GM21515 (cell line): ENCODE results near the gene ERVH48-1.
"Not testable (repeated sequence)": the region's sequence is repeated elsewhere in the genome, so short reads cannot be mapped to it uniquely, and the experiment has no call there.

Source experiments
- ATAC-seq: cut with Tn5 transposase; IDR thresholded peaks from one replicate; pipeline ENCODE4 v1.9.1; 2021; ENCODE audit not compliant: unreplicated experiment

The ERVH48-1 gene

GRCh38 chr21:42908484-42908883, 16.9 kb downstream of the ERVH48-1 start:
- ATAC-seq: not testable (repeated sequence)

GRCh38 chr21:42906233-42906632, 19.2 kb downstream of the ERVH48-1 start:
- no peak for ATAC-seq

GRCh38 chr21:42905195-42905594, 20.2 kb downstream of the ERVH48-1 start:
- no peak for ATAC-seq

GRCh38 chr21:42903817-42904216, 21.6 kb downstream of the ERVH48-1 start:
- ATAC-seq: no peak

- no peak for ATAC-seq
Observed at GRCh38 chr21:42900446-42900845, 25.0 kb downstream of the ERVH48-1 start.

GRCh38 chr21:42892931-42893755, 32.3 kb downstream of the ERVH48-1 start, which contains the start of gene NDUFV3:
NDUFV3 (plus strand) TSS chr21:42893309; CDS start chr21:42893334, 25 bp downstream.
- peak; percentile 92 for ATAC-seq

GRCh38 chr21:42892582-42892930, 32.9 kb downstream of the ERVH48-1 start:
- no peak for ATAC-seq

GRCh38 chr21:42887326-42887725, 38.1 kb downstream of the ERVH48-1 start:
- no peak for ATAC-seq

- no peak for ATAC-seq
Observed at GRCh38 chr21:42883921-42884320, 41.5 kb downstream of the ERVH48-1 start.

- no peak for ATAC-seq
Observed at GRCh38 chr21:42880352-42880751, 45.1 kb downstream of the ERVH48-1 start.

GRCh38 chr21:42878993-42879787, 46.2 kb downstream of the ERVH48-1 start, which contains the start of gene WDR4:
WDR4 (minus strand) TSS chr21:42879539; CDS start chr21:42879495, 44 bp downstream.
- ATAC-seq: peak; percentile 86

GRCh38 chr21:42878678-42878992, 46.8 kb downstream of the ERVH48-1 start:
- ATAC-seq: peak; percentile 13

GRCh38 chr21:42875811-42876210, 49.6 kb downstream of the ERVH48-1 start:
- ATAC-seq: not testable (repeated sequence)

- no peak for ATAC-seq
Observed at GRCh38 chr21:42873096-42873495, 52.3 kb downstream of the ERVH48-1 start.

GRCh38 chr21:42868196-42868595, 57.2 kb downstream of the ERVH48-1 start:
- ATAC-seq: no peak
